AG04449 (cell line): ENCODE data around the gene CSRP1.
A peak's percentile ranks its signal among the peaks of the same experiment; 100 is the strongest.

ENCODE experiments used
- CTCF ChIA-PET: fragments of 350-600 bp; formaldehyde crosslinking; extraction: SDS; loops from one replicate; lab custom pipeline; 2021; ENCODE audit warnings: antibody characterized with exemption; lab: Yijun Ruan, JAX
- POLR2A ChIA-PET: fragments of 400-600, 350-600 bp; formaldehyde crosslinking; extraction: SDS; loops from one replicate; lab custom pipeline; 2020; ENCODE audit warnings: antibody characterized with exemption, inconsistent platforms; lab: Yijun Ruan, JAX
- DNase-seq: peaks from one replicate; pipeline ENCODE4 v3.0.0-alpha.2; 2010; ENCODE audit warnings: low read depth, low spot score
- H3K4me3 ChIP-seq: 2 replicates; pipeline ENCODE4 v1.5.1; 2011; ENCODE audit warnings: low read depth, mild to moderate bottlenecking, control low read depth, low read length
- CTCF ChIP-seq: IDR thresholded peaks from one replicate; pipeline ENCODE4 v1.5.1; 2011; ENCODE audit warnings: mild to moderate bottlenecking, moderate library complexity, low read length, control low read depth, inconsistent platforms; ENCODE audit not compliant: insufficient read depth; ENCODE audit errors: missing control alignments

Gene CSRP1

GRCh38 chr1:201445310-201445709 is 61.6 kb downstream of the CSRP1 start:
- ChIA-PET CTCF (interaction anchor here (0.9 to 11.2 kb wide), 7 partner anchors 9 to 69 kb away, joined by 3 to 305 read pairs (median 67); no protein-coding TSS in a partner anchor), POLR2A (no interaction called here)
- H3K4me3 ChIP-seq: no peak overlapping the region
- DNase-seq: no peak
- TF ChIP-seq CTCF: no peak

GRCh38 chr1:201444792-201445191 is 62.1 kb downstream of the CSRP1 start:
- ChIA-PET POLR2A (no interaction called here), CTCF (interaction anchor here (0.9 to 11.2 kb wide), 6 partner anchors 10 to 70 kb away, joined by 3 to 305 read pairs (median 100); no protein-coding TSS in a partner anchor)
- DNase-seq: no peak
- no peak for TF ChIP-seq CTCF
- no peak overlapping the region for H3K4me3 ChIP-seq

- ChIA-PET POLR2A (no interaction called here), CTCF (interaction anchor here (10.9 to 11.2 kb wide), 2 partner anchors 10 to 41 kb away, joined by 153 to 179 read pairs; no protein-coding TSS in a partner anchor)
- H3K4me3 ChIP-seq: no peak overlapping the region
- TF ChIP-seq CTCF: no peak
- DNase-seq: no peak
Measured at GRCh38 chr1:201443747-201444146, 63.2 kb downstream of the CSRP1 start.

GRCh38 chr1:201436969-201437368 is 70.0 kb downstream of the CSRP1 start:
- CTCF ChIA-PET: interaction anchor here (1.0 to 6.0 kb wide), 12 partner anchors 11 to 89 kb away, joined by 3 to 248 read pairs (median 26); partner anchors contain the start of genes CSRP1 and PHLDA3
- DNase-seq: no peak
- no peak for TF ChIP-seq CTCF
- POLR2A ChIA-PET: no interaction called here
- no peak overlapping the region for H3K4me3 ChIP-seq

- no peak for DNase-seq
- no peak overlapping the region for H3K4me3 ChIP-seq
- POLR2A ChIA-PET: interaction anchor here (1.6 kb wide), 1 partner anchor 26 kb away, joined by 13 read pairs; no protein-coding TSS in a partner anchor
- peak; percentile 46 for TF ChIP-seq CTCF
- CTCF ChIA-PET: interaction anchor here (0.8 to 6.0 kb wide), 25 partner anchors 10 to 183 kb away, joined by 3 to 248 read pairs (median 5); partner anchors contain the start of genes CSRP1 and PHLDA3
Measured at GRCh38 chr1:201436393-201436792, 70.5 kb downstream of the CSRP1 start.

- ChIA-PET CTCF (interaction anchor here (1.0 to 6.0 kb wide), 9 partner anchors 9 to 180 kb away, joined by 3 to 248 read pairs (median 5); partner anchors contain the start of gene CSRP1), POLR2A (no interaction called here)
- DNase-seq: no peak
- no peak overlapping the region for H3K4me3 ChIP-seq
- no peak for TF ChIP-seq CTCF
Measured at GRCh38 chr1:201434266-201434665, 72.7 kb downstream of the CSRP1 start.
